WTC11 (cell line): ENCODE measurements around the gene ZNF780B. TPM values are rescaled to one million over a fixed set of nuclear protein-coding genes. Genes with fewer than 3 reads are reported as not detected.
A peak's percentile ranks its signal among the peaks of the same experiment; 100 is the strongest.

Experiments
- ATAC-seq: fragments of 200-7000 bp; cut with Tn5 transposase; 2 replicates; pipeline ENCODE4 v1.10.0; 2021; ENCODE audit warnings: mild to moderate bottlenecking, moderate library complexity
- CTCF ChIA-PET: fragments of 300-600 bp; sonication (Branson Sonifier 250); formaldehyde crosslinking; loops from one replicate; lab custom pipeline; 2021; ENCODE audit warnings: antibody characterized with exemption; lab: Charles Lee
- POLR2A ChIA-PET: fragments of 350-600 bp; sonication (Branson Sonifier 250); formaldehyde crosslinking; loops from one replicate; lab custom pipeline; 2021; ENCODE audit warnings: antibody characterized with exemption; lab: Charles Lee
- DNase-seq: peaks from one replicate; pipeline ENCODE4 v3.0.0; 2021; ENCODE audit warnings: low spot score
- H3K27ac Mint-ChIP-seq: 2 replicates; pipeline ENCODE4 v1.8.0; 2021; ENCODE audit warnings: mixed read lengths
- H3K27me3 Mint-ChIP-seq: 2 replicates; pipeline ENCODE4 v1.8.0; 2021; ENCODE audit warnings: low read depth, mild to moderate bottlenecking, moderate library complexity, mixed read lengths
- H3K36me3 Mint-ChIP-seq: 2 replicates; pipeline ENCODE4 v1.8.0; 2021; ENCODE audit warnings: mixed read lengths
- H3K4me1 Mint-ChIP-seq: 2 replicates; pipeline ENCODE4 v1.8.0; 2022; ENCODE audit warnings: mixed read lengths
- H3K4me3 Mint-ChIP-seq: 2 replicates; pipeline ENCODE4 v1.8.0; 2021; ENCODE audit warnings: mild to moderate bottlenecking, moderate library complexity, mixed read lengths
- H3K9me3 Mint-ChIP-seq: 2 replicates; pipeline ENCODE4 v1.8.0; 2021; ENCODE audit warnings: mixed read lengths
- ATF1 ChIP-seq: sonication (generic); formaldehyde crosslinking; IDR thresholded peaks from 2 replicates; pipeline ENCODE4 v1.8.1; 2023; ENCODE audit warnings: mild to moderate bottlenecking, moderate library complexity, missing genetic modification reagents
- ATF6 ChIP-seq: sonication (generic); formaldehyde crosslinking; IDR thresholded peaks from 2 replicates; pipeline ENCODE4 v1.8.1; 2023; ENCODE audit warnings: mild to moderate bottlenecking, missing genetic modification reagents
- CREB1 ChIP-seq: sonication (generic); formaldehyde crosslinking; IDR thresholded peaks from 2 replicates; pipeline ENCODE4 v1.8.0; 2023; ENCODE audit warnings: mild to moderate bottlenecking, missing genetic modification reagents
- E2F4 ChIP-seq: sonication (generic); formaldehyde crosslinking; IDR thresholded peaks from 2 replicates; pipeline ENCODE4 v1.8.1; 2022; ENCODE audit warnings: low read depth, mild to moderate bottlenecking, moderate library complexity, missing genetic modification reagents, borderline replicate concordance
- E2F5 ChIP-seq: sonication (generic); formaldehyde crosslinking; IDR thresholded peaks from 2 replicates; pipeline ENCODE4 v1.8.1; 2022; ENCODE audit warnings: mild to moderate bottlenecking, moderate library complexity, missing genetic modification reagents
- EMX1 ChIP-seq: fragments of 250-450 bp; sonication (Bioruptor Pico); IDR thresholded peaks from 2 replicates; pipeline ENCODE4 v1.8.0; 2021; ENCODE audit warnings: mild to moderate bottlenecking
- FOXK1 ChIP-seq: sonication (generic); formaldehyde crosslinking; IDR thresholded peaks from 2 replicates; pipeline ENCODE4 v1.8.0; 2022; ENCODE audit warnings: mild to moderate bottlenecking, moderate library complexity, missing genetic modification reagents
- GRHL2 ChIP-seq: fragments of 250-450 bp; sonication (Bioruptor Pico); IDR thresholded peaks from 2 replicates; pipeline ENCODE4 v1.8.0; 2022; ENCODE audit warnings: mild to moderate bottlenecking, moderate library complexity; ENCODE audit not compliant: insufficient replicate concordance, severe bottlenecking
- PREB ChIP-seq: sonication (generic); formaldehyde crosslinking; IDR thresholded peaks from 2 replicates; pipeline ENCODE4 v1.8.1; 2022; ENCODE audit warnings: mild to moderate bottlenecking, missing genetic modification reagents, moderate library complexity, borderline replicate concordance
- RELA ChIP-seq: sonication (generic); formaldehyde crosslinking; IDR thresholded peaks from 2 replicates; pipeline ENCODE4 v1.8.1; 2022; ENCODE audit warnings: missing genetic modification reagents, mild to moderate bottlenecking, borderline replicate concordance
- TCF7 ChIP-seq: sonication (generic); formaldehyde crosslinking; IDR thresholded peaks from 2 replicates; pipeline ENCODE4 v1.8.0; 2022; ENCODE audit warnings: mild to moderate bottlenecking, low read depth, missing genetic modification reagents, moderate library complexity
- TEAD4 ChIP-seq: sonication (generic); formaldehyde crosslinking; IDR thresholded peaks from 2 replicates; pipeline ENCODE4 v1.8.0; 2022; ENCODE audit warnings: mild to moderate bottlenecking, missing genetic modification reagents
- USF2 ChIP-seq: sonication (generic); formaldehyde crosslinking; IDR thresholded peaks from 2 replicates; pipeline ENCODE4 v1.8.1; 2023; ENCODE audit warnings: mild to moderate bottlenecking, missing genetic modification reagents, moderate library complexity
- ZNF396 ChIP-seq: fragments of 250-450 bp; sonication (Bioruptor Pico); IDR thresholded peaks from 2 replicates; pipeline ENCODE4 v1.8.0; 2021; ENCODE audit warnings: mild to moderate bottlenecking, moderate library complexity, borderline replicate concordance
- total RNA-seq: library from RNA; stranded (reverse); gene quantifications from 3 replicates; pipeline ENCODE4 v1.2.3, GENCODE V29; 2021

ZNF780B gene
- total RNA-seq, 1 experiment from 2014 or later = 22.9 TPM

GRCh38 chr19:40090241-40091204 is 34.5 kb upstream of the ZNF780B start, which contains the start of gene ZNF780A (continued):
- TF ChIP-seq ATF6 (CRISPR knock-in tag) (no peak), TEAD4 (CRISPR knock-in tag) (0 out of 2 replicates have a peak, but pooled peaks have one; percentile 15)
- TF ChIP-seq, all 79 proteins: peak for 4

- TF ChIP-seq E2F4 (CRISPR knock-in tag) = no peak
- TF ChIP-seq RELA (CRISPR knock-in tag) = no peak
- TF ChIP-seq FOXK1 (CRISPR knock-in tag) = no peak
- TF ChIP-seq GRHL2 (CRISPR knock-in tag) = no peak
- TF ChIP-seq E2F5 (CRISPR knock-in tag) = no peak
- TF ChIP-seq USF2 (CRISPR knock-in tag) = no peak
- TF ChIP-seq EMX1 (CRISPR knock-in tag) = no peak
- no peak for TF ChIP-seq CREB1 (CRISPR knock-in tag)
- TF ChIP-seq ZNF396 (CRISPR knock-in tag) = no peak
- TF ChIP-seq PREB = no peak
- TF ChIP-seq ATF1 (CRISPR knock-in tag) = no peak
- no peak for TF ChIP-seq TCF7 (CRISPR knock-in tag)
- TF ChIP-seq, all 79 proteins: peak for 0
- peaks cover 11% of the 10 kb centered on the region; the same call in 1 of the 2 replicates for H3K36me3 Mint-ChIP-seq
- ChIA-PET CTCF (no interaction called here), POLR2A (interaction anchor here (1.7 kb wide), 1 partner anchor 33 kb away, joined by 5 read pairs; the partner anchor contains the start of gene ZNF780B)
- H3K27me3 Mint-ChIP-seq = peaks cover 3% of the 10 kb centered on the region; the same call in 1 of the 2 replicates
- no peak overlapping the region; the same call in 1 of the 2 replicates for H3K27ac Mint-ChIP-seq
- peaks cover 9% of the 10 kb centered on the region for H3K9me3 Mint-ChIP-seq
- peak overlapping the region; percentile 100 for H3K4me3 Mint-ChIP-seq
- no peak for ATAC-seq
- DNase-seq = no peak
- peaks cover 15% of the 10 kb centered on the region for H3K4me1 Mint-ChIP-seq
These were observed 33.4 kb upstream of the ZNF780B start for GRCh38 chr19:40089462-40089861.
